RWPE2 (cell line): ENCODE results near the gene UST.
A peak's percentile ranks its signal among the peaks of the same experiment; 100 is the strongest.

ENCODE experiments used
- ATAC-seq: fragments of 200-7000 bp; cut with Tn5 transposase; 3 replicates; pipeline ENCODE4 v1.9.1; 2021; ENCODE audit warnings: low read depth
- DNase-seq: peaks from one replicate; pipeline ENCODE4 v3.0.0-alpha.2; 2020; ENCODE audit warnings: low spot score
- H3K27ac ChIP-seq: fragments of 450-650 bp; 2 replicates; pipeline ENCODE4 v1.5.1; 2017; ENCODE audit warnings: mild to moderate bottlenecking; ENCODE audit not compliant: poor library complexity, severe bottlenecking
- H3K27me3 ChIP-seq: fragments of 250-450 bp; sonication (Bioruptor Pico); 2 replicates; pipeline ENCODE4 v1.5.1; 2021; ENCODE audit warnings: mild to moderate bottlenecking, moderate library complexity; ENCODE audit not compliant: insufficient read depth, poor library complexity, severe bottlenecking
- H3K36me3 ChIP-seq: fragments of 250-450 bp; sonication (Bioruptor Pico); 2 replicates; pipeline ENCODE4 v1.5.1; 2020; ENCODE audit warnings: low read depth, mild to moderate bottlenecking, moderate library complexity
- H3K4me1 ChIP-seq: fragments of 250-450 bp; sonication (Bioruptor Pico); 2 replicates; pipeline ENCODE4 v1.5.1; 2021; ENCODE audit warnings: mild to moderate bottlenecking, moderate library complexity; ENCODE audit not compliant: insufficient read depth, poor library complexity, severe bottlenecking
- H3K4me3 ChIP-seq: fragments of 250-450 bp; sonication (Bioruptor Pico); 2 replicates; pipeline ENCODE4 v1.5.1; 2021; ENCODE audit warnings: mild to moderate bottlenecking, moderate library complexity; ENCODE audit not compliant: severe bottlenecking
- H3K9me3 ChIP-seq: fragments of 250-450 bp; sonication (Bioruptor Pico); 2 replicates; pipeline ENCODE4 v1.5.1; 2021; ENCODE audit warnings: mild to moderate bottlenecking, moderate library complexity; ENCODE audit not compliant: severe bottlenecking
- CTCF ChIP-seq: fragments of 450-650 bp; IDR thresholded peaks from one replicate; pipeline ENCODE4 v1.5.1; 2017; ENCODE audit warnings: mild to moderate bottlenecking, moderate library complexity; ENCODE audit not compliant: poor library complexity, severe bottlenecking

UST gene

GRCh38 chr6:149016716-149017115, 269.9 kb downstream of the UST start:
- no peak for TF ChIP-seq CTCF
- H3K27me3 ChIP-seq = no peaks in the 10 kb centered on the region
- no peak overlapping the region for H3K4me3 ChIP-seq
- H3K4me1 ChIP-seq = peaks cover 36% of the 10 kb centered on the region
- no peaks in the 10 kb centered on the region for H3K36me3 ChIP-seq
- H3K27ac ChIP-seq = no peak overlapping the region
- no peak for ATAC-seq
- no peak for DNase-seq
- no peaks in the 10 kb centered on the region for H3K9me3 ChIP-seq

- no peak for TF ChIP-seq CTCF
Observed at GRCh38 chr6:149020319-149020718, 273.5 kb downstream of the UST start.

GRCh38 chr6:149024361-149024760, 277.5 kb downstream of the UST start:
- no peak for TF ChIP-seq CTCF
- no peak for ATAC-seq
- Histone ChIP-seq H3K4me1 (peaks cover 15% of the 10 kb centered on the region), H3K9me3 (no peaks in the 10 kb centered on the region), H3K27ac (no peak overlapping the region), H3K4me3 (no peak overlapping the region), H3K27me3 (no peaks in the 10 kb centered on the region), H3K36me3 (no peaks in the 10 kb centered on the region)
- DNase-seq = no peak

More at GRCh38 chr6:149020319-149020718, 273.5 kb downstream of the UST start:
- peak overlapping the region; percentile 36 for H3K27ac ChIP-seq
- H3K4me1 ChIP-seq = peaks cover 17% of the 10 kb centered on the region
- ATAC-seq = peak; percentile 76
- DNase-seq = no peak
- H3K27me3 ChIP-seq = no peaks in the 10 kb centered on the region
- no peak overlapping the region for H3K4me3 ChIP-seq
- no peaks in the 10 kb centered on the region for H3K9me3 ChIP-seq
- H3K36me3 ChIP-seq = no peaks in the 10 kb centered on the region

DNA sequence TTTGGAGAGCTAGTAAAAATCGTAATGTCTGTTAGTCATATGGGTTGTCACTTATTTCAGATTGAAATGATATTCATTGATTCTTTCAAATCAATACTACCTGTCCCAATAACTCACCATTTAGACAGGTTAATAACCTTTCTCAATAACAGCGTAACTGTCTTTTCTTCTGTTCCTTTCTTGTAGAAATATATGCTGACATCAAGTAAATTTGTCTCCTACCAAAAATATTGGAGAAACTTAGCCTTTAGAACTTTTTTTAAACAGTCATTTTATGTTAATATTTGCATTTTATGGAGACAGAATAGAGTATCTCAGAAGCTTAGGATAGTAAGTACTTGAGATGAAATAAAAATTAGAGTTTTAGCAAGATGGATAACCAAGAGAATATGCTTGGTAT, 278.2 kb downstream of the UST start:
- no peaks in the 10 kb centered on the region for H3K36me3 ChIP-seq
- no peak for ATAC-seq
- peaks cover 13% of the 10 kb centered on the region for H3K4me1 ChIP-seq
- no peak overlapping the region for H3K27ac ChIP-seq
- H3K4me3 ChIP-seq = no peak overlapping the region
- DNase-seq = no peak
- no peaks in the 10 kb centered on the region for H3K27me3 ChIP-seq
- H3K9me3 ChIP-seq = no peaks in the 10 kb centered on the region
- TF ChIP-seq CTCF = no peak

DNA sequence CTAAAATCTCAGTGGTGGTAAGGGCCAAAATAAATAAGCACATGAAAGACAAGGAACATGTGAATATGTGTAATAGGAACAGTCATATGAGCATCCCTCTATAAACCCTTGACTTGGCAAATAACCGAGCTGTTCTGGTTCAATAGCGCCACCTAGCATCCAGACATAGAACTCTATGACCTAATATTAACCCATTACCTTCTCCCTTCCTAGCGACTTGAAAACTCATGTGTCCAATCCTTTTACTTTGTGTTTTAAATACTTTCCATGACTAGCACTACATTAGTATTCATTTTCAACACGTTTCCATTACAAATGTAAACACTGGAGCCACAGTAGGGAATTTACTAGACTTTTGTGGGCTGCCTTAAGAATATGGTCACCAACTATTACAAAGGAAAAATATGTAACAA, 279.7 kb downstream of the UST start:
- no peak overlapping the region for H3K4me3 ChIP-seq
- no peak overlapping the region for H3K27ac ChIP-seq
- DNase-seq = no peak
- H3K27me3 ChIP-seq = no peaks in the 10 kb centered on the region
- H3K36me3 ChIP-seq = no peaks in the 10 kb centered on the region
- ATAC-seq = peak; percentile 66; the same call in 2 of the 3 replicates
- H3K4me1 ChIP-seq = peaks cover 8% of the 10 kb centered on the region
- H3K9me3 ChIP-seq = no peaks in the 10 kb centered on the region
- TF ChIP-seq CTCF = peak; percentile 85
